Ovary (tissue), 9 donors: ENCODE results near the gene NECTIN1. TPM values are rescaled to one million over a fixed set of nuclear protein-coding genes. Genes with fewer than 3 reads are reported as not detected.

Source experiments
- DNase-seq, 5 donors: peaks; one replicate each; pipeline ENCODE4 v3.0.0-alpha.2; 2019 to 2020
- H3K27ac ChIP-seq, 2 donors: fragments of 200-600 bp; one replicate each; pipeline versions ENCODE4 v1.5.1 to v1.8.0; 2019 to 2022
- H3K27me3 ChIP-seq: fragments of 200-600 bp; one replicate; pipeline ENCODE4 v1.8.0; 2022
- H3K36me3 ChIP-seq: fragments of 200-600 bp; sonication (generic); one replicate; pipeline ENCODE4 v1.5.1; 2019
- H3K4me1 ChIP-seq: one replicate; pipeline ENCODE4 v1.8.1; 2013; ENCODE audit warnings: mild to moderate bottlenecking, moderate library complexity; ENCODE audit not compliant: insufficient read depth
- H3K4me3 ChIP-seq: fragments of 200-600 bp; sonication (generic); one replicate; pipeline ENCODE4 v1.5.1; 2017
- H3K9me3 ChIP-seq, 2 donors: fragments of 200-600 bp in 1 of 2; sonication (generic) in 1 of 2; one replicate each; pipeline versions ENCODE4 v1.5.1 to v1.8.1; 2013 to 2019; ENCODE audit warnings: mild to moderate bottlenecking in 1 of 2, moderate library complexity in 1 of 2
- EP300 ChIP-seq: sonication (generic); formaldehyde crosslinking; IDR thresholded peaks from one replicate; pipeline ENCODE4 v1.6.1; 2017; ENCODE audit warnings: antibody characterized with exemption
- POLR2A ChIP-seq: fragments of 450-650 bp; IDR thresholded peaks from one replicate; pipeline ENCODE4 v1.6.1; 2017; ENCODE audit warnings: antibody characterized with exemption, mild to moderate bottlenecking, moderate library complexity
- WGBS, 3 donors: extraction: QIAGEN DNeasy Blood & Tissue Kit in 1 of 3; methylation state at CpG; one replicate each; pipeline versions ENCODE4 v1.1.5 to v1.1.7; 2013 to 2017; 5-methylcytosine and 5-hydroxymethylcytosine counted together
- intact Hi-C, 4 donors: fragments of 100-400 bp; cut with DNase I; formaldehyde crosslinking; loops; one replicate each; pipeline versions ENCODE4 v1.11.0 to v1.15.1; 2022 to 2023
- polyA plus RNA-seq, 2 donors: library from polyadenylated mRNA; stranded (reverse); fragments of 200-250 nt in 1 of 2; fragments of 350-450 nt in 1 of 2; fragmentation: Illumina TruSeq in 1 of 2; extraction: RNeasy Lipid Tissue Mini Kit (QIAGEN cat#74804) in 1 of 2; gene quantifications; one replicate each; pipeline ENCODE4 v1.2.3, GENCODE V29; 2013 to 2014
- total RNA-seq, 7 donors: library from RNA; depleted of rRNA in 2 of 7; stranded (reverse); fragments of >200 nt in 2 of 7; fragmentation: NEBNext Ultra II Directional in 3 of 7; extraction: Animal tissue kit (Norgen Biotek cat#: 25700) in 3 of 7; gene quantifications; one replicate each; pipeline versions ENCODE4 v1.1.0 to v1.2.4, GENCODE V29; 2016 to 2023
- TF ChIP-seq, protein P1 (sequence below), 3 donors: fragments of 450-650 bp in 2 of 3; fragments of 200-600 bp in 1 of 3; IDR thresholded peaks; one replicate each; pipeline versions ENCODE4 v1.5.1 to v1.8.0; 2016 to 2022; ENCODE audit warnings: antibody characterized with exemption in 3 of 3, mild to moderate bottlenecking in 1 of 3
- donor health status: DM: no; HTN: no; CAD: no; lungs with moderate emphysema.
- donor health status: DM: no; HTN: no; CAD: no.
- donor health status: Bipolar disorder and iron deficiency.
- donor health status: DM: yes; HTN: yes; CAD: no.
- donor health status: DM: no; HTN: no; CAD: no.
- donor health status: DM: yes; HTN: yes; CAD: no.

The NECTIN1 gene
- total and polyA plus RNA-seq, 9 donors: 1.5 to 12.1 (median 5.7) TPM

DNA sequence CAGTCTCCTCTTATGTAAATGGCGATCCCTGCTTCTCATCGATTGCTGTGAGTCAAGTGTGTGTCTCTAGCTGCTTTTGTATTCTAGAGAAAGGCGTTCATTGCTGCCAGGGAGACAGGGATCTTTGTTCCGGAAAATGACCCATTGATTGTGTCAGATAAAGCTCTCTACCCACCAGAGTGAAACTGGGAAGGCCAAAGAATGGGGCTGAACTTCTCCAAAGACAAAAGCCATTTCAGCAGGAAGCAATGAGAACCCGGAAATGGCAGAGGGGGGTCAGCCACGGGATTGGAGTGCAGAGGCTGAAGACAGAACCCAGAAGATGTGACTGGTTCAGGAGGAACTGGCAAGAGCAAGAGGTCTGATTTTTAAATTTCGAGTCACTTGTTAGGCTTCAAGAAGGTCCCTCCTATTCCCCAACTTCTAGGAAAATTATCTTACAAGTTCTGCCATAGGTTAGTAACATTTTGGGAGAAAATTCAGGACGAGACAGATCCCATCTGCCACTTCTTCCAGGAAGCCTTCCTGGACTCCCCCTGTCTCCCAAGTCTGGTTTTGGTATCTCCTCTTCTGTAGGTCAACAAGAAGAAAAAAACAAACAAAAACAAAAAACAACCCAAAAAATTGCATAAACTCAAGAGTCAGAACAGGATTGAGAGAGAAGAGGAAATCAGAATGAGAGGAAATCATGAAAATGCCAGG lies 110.6 kb downstream of the NECTIN1 start:
- no peak overlapping the region for H3K27ac ChIP-seq
- 70 to 76% (median 75%) methylated on average over 8 of the region's 8 CpGs for WGBS, 3 donors
- no peaks in the 10 kb centered on the region for H3K4me1 ChIP-seq
- no peak for DNase-seq
- no peaks in the 10 kb centered on the region for H3K27me3 ChIP-seq
- H3K4me3 ChIP-seq: no peak overlapping the region
- TF ChIP-seq POLR2A (no peak), EP300 (no peak)
- TF ChIP-seq, protein P1, sequence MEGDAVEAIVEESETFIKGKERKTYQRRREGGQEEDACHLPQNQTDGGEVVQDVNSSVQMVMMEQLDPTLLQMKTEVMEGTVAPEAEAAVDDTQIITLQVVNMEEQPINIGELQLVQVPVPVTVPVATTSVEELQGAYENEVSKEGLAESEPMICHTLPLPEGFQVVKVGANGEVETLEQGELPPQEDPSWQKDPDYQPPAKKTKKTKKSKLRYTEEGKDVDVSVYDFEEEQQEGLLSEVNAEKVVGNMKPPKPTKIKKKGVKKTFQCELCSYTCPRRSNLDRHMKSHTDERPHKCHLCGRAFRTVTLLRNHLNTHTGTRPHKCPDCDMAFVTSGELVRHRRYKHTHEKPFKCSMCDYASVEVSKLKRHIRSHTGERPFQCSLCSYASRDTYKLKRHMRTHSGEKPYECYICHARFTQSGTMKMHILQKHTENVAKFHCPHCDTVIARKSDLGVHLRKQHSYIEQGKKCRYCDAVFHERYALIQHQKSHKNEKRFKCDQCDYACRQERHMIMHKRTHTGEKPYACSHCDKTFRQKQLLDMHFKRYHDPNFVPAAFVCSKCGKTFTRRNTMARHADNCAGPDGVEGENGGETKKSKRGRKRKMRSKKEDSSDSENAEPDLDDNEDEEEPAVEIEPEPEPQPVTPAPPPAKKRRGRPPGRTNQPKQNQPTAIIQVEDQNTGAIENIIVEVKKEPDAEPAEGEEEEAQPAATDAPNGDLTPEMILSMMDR (IDR thresholded peaks at IDR 0.05): no peak
- H3K36me3 ChIP-seq: no peaks in the 10 kb centered on the region
- H3K9me3 ChIP-seq: no peaks in the 10 kb centered on the region
- intact Hi-C loops: no loop called here

DNA sequence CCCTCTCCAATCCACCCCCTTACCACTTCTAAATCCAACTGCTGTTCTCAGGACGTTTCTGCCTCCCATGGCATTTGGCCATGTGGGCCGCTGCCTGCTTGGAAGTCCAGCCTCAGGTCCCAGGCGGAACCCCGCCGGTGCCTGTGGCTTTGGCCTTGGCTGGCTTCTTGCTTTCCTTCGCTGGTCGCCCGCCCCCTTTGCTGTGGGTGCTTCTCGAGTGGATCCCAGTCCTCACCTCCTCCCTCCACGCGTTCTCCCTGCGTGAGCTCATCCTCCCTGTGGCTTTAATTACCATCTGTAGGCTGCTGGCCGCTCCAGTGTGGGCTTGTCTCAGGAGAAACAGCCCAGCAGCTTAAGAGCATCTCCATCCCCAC lies 111.7 kb downstream of the NECTIN1 start:
- Histone ChIP-seq H3K4me1 (no peaks in the 10 kb centered on the region), H3K36me3 (no peaks in the 10 kb centered on the region), H3K27me3 (no peaks in the 10 kb centered on the region), H3K4me3 (no peak overlapping the region), H3K27ac (no peak overlapping the region), H3K9me3 (no peaks in the 10 kb centered on the region)
- no peak for DNase-seq
- 27 to 32% (median 29%) methylated on average over 13 of the region's 13 CpGs for WGBS, 3 donors
- TF ChIP-seq, protein P1 (IDR thresholded peaks at IDR 0.05): no peak
- TF ChIP-seq EP300: no peak
- no peak for TF ChIP-seq POLR2A
- intact Hi-C loops: no loop called here

DNA sequence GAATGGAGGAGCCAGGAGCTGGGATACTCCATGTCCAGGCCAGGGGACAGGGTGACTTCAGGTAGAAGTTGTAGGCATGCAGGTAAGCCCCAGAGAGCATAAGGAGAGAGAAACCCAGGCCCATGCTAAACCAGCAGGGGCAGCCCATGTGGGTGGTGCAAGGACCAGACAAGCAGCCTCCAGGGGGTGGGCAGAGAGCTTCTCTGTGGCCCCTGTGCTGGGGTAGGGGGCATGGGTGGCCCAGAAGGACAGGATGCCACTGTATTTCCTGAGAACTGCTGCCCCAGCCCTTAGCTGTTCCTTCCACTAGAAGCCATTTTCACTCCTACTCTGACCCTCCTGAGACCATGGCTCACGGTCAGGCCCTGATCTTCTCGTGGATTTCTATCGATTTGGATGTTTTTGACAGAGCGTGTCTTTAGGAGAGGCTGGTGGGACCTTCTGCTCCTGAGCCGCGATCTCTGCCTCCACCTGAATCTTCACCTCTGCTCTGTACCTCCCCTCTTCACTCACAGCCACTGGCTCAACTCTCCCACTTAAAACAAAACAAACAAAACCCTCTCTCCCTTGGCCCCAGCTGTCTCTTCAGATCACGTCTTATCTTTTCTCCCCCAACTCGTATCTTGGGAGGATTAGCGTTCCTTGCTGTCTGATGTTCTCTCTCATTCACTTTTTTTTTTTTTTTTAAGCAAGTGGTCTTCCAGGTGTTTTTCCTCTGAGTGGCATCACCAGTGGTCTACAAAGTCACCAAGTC lies 112.2 kb downstream of the NECTIN1 start:
- H3K27ac ChIP-seq: no peak overlapping the region
- H3K9me3 ChIP-seq: no peaks in the 10 kb centered on the region
- intact Hi-C loops: no loop called here
- DNase-seq: no peak
- WGBS, 3 donors: 31 to 44% (median 36%) methylated on average over 9 of the region's 9 CpGs
- TF ChIP-seq, protein P1 (IDR thresholded peaks at IDR 0.05): no peak
- no peak for TF ChIP-seq EP300
- TF ChIP-seq POLR2A: no peak
- no peaks in the 10 kb centered on the region for H3K4me1 ChIP-seq
- no peaks in the 10 kb centered on the region for H3K27me3 ChIP-seq
- H3K4me3 ChIP-seq: no peak overlapping the region
- no peaks in the 10 kb centered on the region for H3K36me3 ChIP-seq

DNA sequence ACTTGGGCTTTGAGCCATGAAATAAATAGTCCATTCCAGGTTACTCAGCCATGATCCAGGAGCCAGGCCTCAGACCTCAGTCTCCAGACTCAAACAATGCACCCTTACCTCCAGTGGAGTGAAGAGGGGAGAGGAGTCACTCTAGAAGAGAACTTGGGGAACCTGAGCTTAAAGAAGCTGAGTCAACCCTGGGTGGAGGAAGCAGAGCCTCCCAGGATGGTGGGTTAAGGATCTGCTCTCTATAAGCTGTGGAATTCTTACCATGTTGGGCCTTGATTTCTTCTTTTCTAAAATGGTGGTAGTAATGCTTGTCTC lies 113.2 kb downstream of the NECTIN1 start:
- Histone ChIP-seq H3K4me3 (no peak overlapping the region), H3K4me1 (no peaks in the 10 kb centered on the region), H3K36me3 (no peaks in the 10 kb centered on the region), H3K27me3 (no peaks in the 10 kb centered on the region), H3K9me3 (no peaks in the 10 kb centered on the region), H3K27ac (no peak overlapping the region)
- no peak for DNase-seq
- intact Hi-C loops: no loop called here
- TF ChIP-seq, protein P1 (IDR thresholded peaks at IDR 0.05): no peak
- TF ChIP-seq POLR2A (no peak), EP300 (no peak)
